AML-193 (cell line): Measurements from ENCODE around the gene MAP1B.

Experiments
- DNase-seq, 2 experiments: peaks; one replicate each; lab custom pipeline; 2025; lab: John Stamatoyannopoulos, UW

Gene MAP1B

GRCh38 chr5:72224946-72225463, 117.7 kb downstream of the MAP1B start:
- no peak for DNase-seq

- no peak for DNase-seq
Observed at GRCh38 chr5:72225741-72226140, 118.5 kb downstream of the MAP1B start.

GRCh38 chr5:72226950-72227349, 119.7 kb downstream of the MAP1B start:
- no peak for DNase-seq

- no peak for DNase-seq
Observed at GRCh38 chr5:72228960-72229359, 121.7 kb downstream of the MAP1B start.

- DNase-seq: peak; percentile 55
Observed at GRCh38 chr5:72231991-72232703, 124.9 kb downstream of the MAP1B start.

GRCh38 chr5:72232838-72233237, 125.6 kb downstream of the MAP1B start:
- DNase-seq: no peak

- DNase-seq: no peak
Observed at GRCh38 chr5:72233835-72234234, 126.6 kb downstream of the MAP1B start.

- peak; percentile 25 to 69 for DNase-seq
Observed at GRCh38 chr5:72234265-72234700, 127.0 kb downstream of the MAP1B start.

- DNase-seq: no peak
Observed at GRCh38 chr5:72234868-72235267, 127.6 kb downstream of the MAP1B start.

- DNase-seq: no peak
Observed at GRCh38 chr5:72235725-72236124, 128.4 kb downstream of the MAP1B start.

GRCh38 chr5:72237415-72237814, 130.1 kb downstream of the MAP1B start:
- DNase-seq: no peak

GRCh38 chr5:72237879-72238278, 130.6 kb downstream of the MAP1B start:
- no peak for DNase-seq

- DNase-seq: no peak
Observed at GRCh38 chr5:72238712-72239445, 131.6 kb downstream of the MAP1B start.

GRCh38 chr5:72241346-72242003, 134.2 kb downstream of the MAP1B start:
- no peak for DNase-seq

GRCh38 chr5:72242796-72243475, 135.7 kb downstream of the MAP1B start:
- DNase-seq: no peak

GRCh38 chr5:72243706-72244105, 136.4 kb downstream of the MAP1B start:
- no peak for DNase-seq

- peak; percentile 10 to 17 for DNase-seq
Observed at GRCh38 chr5:72244862-72245371, 137.6 kb downstream of the MAP1B start.

- no peak for DNase-seq
Observed at GRCh38 chr5:72245546-72245945, 138.3 kb downstream of the MAP1B start.

GRCh38 chr5:72245951-72246532, 138.8 kb downstream of the MAP1B start:
- DNase-seq: no peak

GRCh38 chr5:72246954-72247442, 139.7 kb downstream of the MAP1B start:
- DNase-seq: no peak

GRCh38 chr5:72248410-72248981, 141.2 kb downstream of the MAP1B start:
- DNase-seq: no peak
